ENCODE measurements around the gene TBC1D1. TPM values are rescaled to one million over a fixed set of nuclear protein-coding genes. Genes with fewer than 3 reads are reported as not detected.
"Not testable (repeated sequence)": the region's sequence is repeated elsewhere in the genome, so short reads cannot be mapped to it uniquely, and the experiment has no call there.

TBC1D1 gene
- total and polyA plus RNA-seq, 10 donors, result 49.3 to 142 (median 95.5) TPM

DNA sequence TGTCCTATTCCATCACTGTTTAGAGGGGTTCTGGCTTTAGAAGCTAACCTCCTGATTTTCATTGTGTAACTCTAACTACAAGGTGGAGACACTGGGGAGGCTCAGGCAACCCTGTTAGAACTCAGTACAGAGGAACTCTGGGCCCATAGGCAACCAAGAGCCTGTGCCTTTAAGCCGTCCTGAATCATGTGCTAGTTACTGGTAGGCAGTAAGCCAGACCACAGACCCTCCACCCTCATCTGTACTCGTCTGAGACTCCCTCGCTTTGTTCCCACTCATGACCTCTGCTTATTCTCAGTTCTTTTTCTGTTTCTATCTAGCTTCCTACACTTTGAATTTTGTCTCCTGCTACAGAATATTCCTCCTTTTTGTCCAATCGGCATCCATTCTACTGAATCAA is 31.4 kb downstream of the TBC1D1 start:
- intact Hi-C loops (cut with DNase I; ENCODE audit: low total_unique reads), result no loop called here
- no peak for TF ChIP-seq POLR2A (IDR thresholded peaks at IDR 0.05)
- 50 to 63% (median 57%) methylated on average over 4 of the region's 4 CpGs for WGBS, 5 donors
- Histone ChIP-seq H3K27me3 (replicated peaks in 1 of 7) (no peaks in the 10 kb centered on the region), H3K9me3 (peaks cover 0 to 7% (median 0%) of the 10 kb centered on the region in 8 donors), H3K36me3 (peaks cover 0 to 51% (median 0%) of the 10 kb centered on the region in 6 donors), H3K27ac (no peak overlapping the region), H3K4me3 (no peak overlapping the region), H3K4me1 (peaks cover 0 to 37% (median 0%) of the 10 kb centered on the region in 6 donors)
- no peak for DNase-seq

DNA sequence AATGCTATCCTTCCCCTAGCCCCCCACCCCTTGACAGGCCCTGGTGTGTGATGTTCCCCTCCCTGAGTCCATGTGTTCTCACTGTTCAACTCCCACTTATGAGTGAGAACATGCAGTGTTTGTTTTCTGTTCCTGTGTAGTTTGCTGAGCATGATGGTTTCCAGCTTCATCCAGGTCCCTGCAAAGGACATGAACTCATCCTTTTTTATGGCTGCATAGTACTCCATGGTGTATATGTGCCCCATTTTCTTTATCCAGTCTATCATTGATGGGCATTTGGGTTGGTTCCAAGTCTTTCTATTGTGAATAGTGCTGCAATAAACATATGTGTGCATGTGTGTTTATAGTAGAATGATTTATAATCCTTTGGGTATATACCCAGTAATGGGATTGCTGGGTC is 32.2 kb downstream of the TBC1D1 start:
- H3K27me3 ChIP-seq (replicated peaks in 1 of 7); H3K9me3 ChIP-seq; DNase-seq; H3K4me3 ChIP-seq; H3K27ac ChIP-seq; intact Hi-C loops (cut with DNase I; ENCODE audit: low total_unique reads): not testable (repeated sequence)
- H3K36me3 ChIP-seq, result peaks cover 0 to 51% (median 0%) of the 10 kb centered on the region in 6 donors
- peaks cover 0 to 40% (median 2%) of the 10 kb centered on the region in 6 donors for H3K4me1 ChIP-seq

DNA sequence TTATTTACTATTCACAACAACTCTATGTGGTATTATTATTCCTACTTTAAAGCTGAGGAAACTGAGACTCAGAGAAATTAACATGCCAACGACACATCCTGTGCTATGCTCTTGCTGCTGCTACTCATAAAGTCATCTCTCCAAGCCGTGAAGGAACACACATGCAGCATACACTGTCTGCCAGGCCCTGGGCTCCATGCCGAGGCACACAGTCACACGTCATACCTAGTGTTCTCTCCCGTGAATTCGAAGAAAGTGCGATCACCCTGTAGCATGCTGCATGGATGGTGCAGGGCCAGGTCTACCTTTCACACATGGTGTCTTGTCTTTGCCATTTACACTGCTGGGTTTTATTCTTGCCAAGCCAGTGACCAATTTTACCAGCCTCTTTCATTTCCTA is 34.1 kb downstream of the TBC1D1 start:
- Histone ChIP-seq H3K27me3 (replicated peaks in 1 of 7) (no peaks in the 10 kb centered on the region), H3K4me1 (peaks cover 0 to 40% (median 12%) of the 10 kb centered on the region in 6 donors), H3K9me3 (peaks cover 0 to 7% (median 0%) of the 10 kb centered on the region in 8 donors), H3K4me3 (no peak overlapping the region), H3K36me3 (peaks cover 0 to 53% (median under 1%) of the 10 kb centered on the region in 6 donors), H3K27ac (no peak overlapping the region)
- no peak for DNase-seq
- no peak for TF ChIP-seq POLR2A (IDR thresholded peaks at IDR 0.05)
- no peak for TF ChIP-seq POLR2AphosphoS5 (IDR thresholded peaks at IDR 0.05)
- TF ChIP-seq, protein P1, sequence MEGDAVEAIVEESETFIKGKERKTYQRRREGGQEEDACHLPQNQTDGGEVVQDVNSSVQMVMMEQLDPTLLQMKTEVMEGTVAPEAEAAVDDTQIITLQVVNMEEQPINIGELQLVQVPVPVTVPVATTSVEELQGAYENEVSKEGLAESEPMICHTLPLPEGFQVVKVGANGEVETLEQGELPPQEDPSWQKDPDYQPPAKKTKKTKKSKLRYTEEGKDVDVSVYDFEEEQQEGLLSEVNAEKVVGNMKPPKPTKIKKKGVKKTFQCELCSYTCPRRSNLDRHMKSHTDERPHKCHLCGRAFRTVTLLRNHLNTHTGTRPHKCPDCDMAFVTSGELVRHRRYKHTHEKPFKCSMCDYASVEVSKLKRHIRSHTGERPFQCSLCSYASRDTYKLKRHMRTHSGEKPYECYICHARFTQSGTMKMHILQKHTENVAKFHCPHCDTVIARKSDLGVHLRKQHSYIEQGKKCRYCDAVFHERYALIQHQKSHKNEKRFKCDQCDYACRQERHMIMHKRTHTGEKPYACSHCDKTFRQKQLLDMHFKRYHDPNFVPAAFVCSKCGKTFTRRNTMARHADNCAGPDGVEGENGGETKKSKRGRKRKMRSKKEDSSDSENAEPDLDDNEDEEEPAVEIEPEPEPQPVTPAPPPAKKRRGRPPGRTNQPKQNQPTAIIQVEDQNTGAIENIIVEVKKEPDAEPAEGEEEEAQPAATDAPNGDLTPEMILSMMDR (IDR thresholded peaks at IDR 0.05 in 8 of 11, conservative IDR thresholded peaks at IDR 0.05 in 3 of 11), result no peak
- intact Hi-C loops (cut with DNase I; ENCODE audit: low total_unique reads), result no loop called here
- 80 to 96% (median 82%) methylated on average over 7 of the region's 7 CpGs for WGBS, 5 donors

DNA sequence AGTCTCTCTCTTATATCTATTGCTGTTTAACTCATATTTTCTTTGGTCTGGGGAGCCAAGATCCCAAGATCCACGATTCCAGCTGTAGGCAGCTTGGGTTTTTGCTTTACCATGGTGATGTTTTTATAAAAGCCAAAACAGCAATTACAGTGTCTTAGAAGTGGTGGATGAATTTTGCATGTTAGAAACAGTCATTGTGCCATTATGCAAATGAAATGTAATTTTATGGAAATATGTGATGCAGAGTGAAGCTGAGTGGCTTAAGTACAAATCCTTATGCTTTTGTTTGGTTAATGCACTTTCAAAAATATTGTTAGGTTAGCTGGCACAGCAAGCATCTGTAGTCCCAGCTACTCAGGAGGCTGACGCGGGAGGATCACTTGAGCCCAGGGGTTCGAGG is 36.5 kb downstream of the TBC1D1 start:
- Histone ChIP-seq H3K27me3 (replicated peaks in 1 of 7) (no peaks in the 10 kb centered on the region), H3K4me1 (peaks cover 0 to 33% (median 12%) of the 10 kb centered on the region in 6 donors), H3K9me3 (peaks cover 0 to 7% (median 0%) of the 10 kb centered on the region in 8 donors), H3K27ac (no peak overlapping the region), H3K4me3 (no peak overlapping the region), H3K36me3 (peaks cover 0 to 64% (median 2%) of the 10 kb centered on the region in 6 donors)
- TF ChIP-seq, protein P1 (IDR thresholded peaks at IDR 0.05 in 8 of 11, conservative IDR thresholded peaks at IDR 0.05 in 3 of 11), result no peak
- TF ChIP-seq POLR2A (IDR thresholded peaks at IDR 0.05), result no peak
- TF ChIP-seq POLR2AphosphoS5 (IDR thresholded peaks at IDR 0.05), result no peak
- intact Hi-C loops (cut with DNase I; ENCODE audit: low total_unique reads), result no loop called here
- DNase-seq, result no peak
- 87 to 96% (median 95%) methylated on average over 4 of the region's 4 CpGs for WGBS, 5 donors

DNA sequence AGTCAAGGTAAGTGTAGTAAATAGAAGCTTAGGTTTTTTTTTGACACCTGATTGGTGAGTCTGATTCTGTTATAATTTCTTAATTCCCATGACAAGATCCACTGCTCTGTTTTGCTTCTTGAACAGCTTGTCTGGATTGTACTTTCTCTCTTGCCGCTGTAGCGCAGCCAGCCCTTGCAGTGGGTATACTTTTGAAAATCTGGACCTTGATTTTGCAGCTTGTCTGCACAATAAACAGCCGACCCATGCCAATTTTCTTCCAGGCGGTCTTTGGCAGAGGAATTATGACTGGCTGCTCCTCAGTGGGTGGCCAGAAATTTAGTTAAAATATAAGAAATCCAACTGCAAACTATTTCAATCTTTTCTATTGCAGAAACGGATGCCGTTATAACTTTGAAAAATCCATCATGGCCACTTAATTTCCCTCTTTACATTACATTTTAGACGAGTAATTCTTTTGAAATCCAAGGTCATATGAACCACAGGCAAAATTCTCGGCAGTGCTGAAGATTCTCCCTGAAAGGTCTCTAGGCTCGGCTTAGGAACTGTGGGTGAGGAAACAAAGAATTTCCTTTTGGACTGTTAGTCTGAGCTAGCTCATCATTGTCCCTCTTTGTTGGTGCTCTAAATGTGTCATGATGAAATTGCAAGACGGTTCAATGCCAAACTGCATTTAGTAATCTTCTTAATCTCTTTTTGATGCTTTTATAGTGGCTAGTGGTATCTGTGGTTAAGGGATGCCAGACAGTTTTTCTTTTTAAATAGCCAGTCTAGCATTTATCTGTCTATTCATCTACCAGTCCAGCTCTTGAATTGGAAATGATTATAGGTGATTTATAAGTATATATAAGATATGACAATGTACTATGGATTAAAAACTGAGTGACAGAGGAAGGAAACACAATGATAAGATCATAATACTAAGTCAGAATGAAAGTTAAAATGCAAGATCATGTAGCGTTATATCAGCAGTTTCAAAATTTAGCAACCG is 37.8 kb downstream of the TBC1D1 start:
- H3K4me3 ChIP-seq, result no peak overlapping the region
- 54 to 73% (median 60%) methylated on average over 11 to 12 of the region's 12 CpGs for WGBS, 5 donors
- H3K36me3 ChIP-seq, result peaks cover 0 to 57% (median 2%) of the 10 kb centered on the region in 6 donors
- intact Hi-C loops (cut with DNase I; ENCODE audit: low total_unique reads), result no loop called here
- peaks cover 0 to 33% (median 12%) of the 10 kb centered on the region in 6 donors for H3K4me1 ChIP-seq
- DNase-seq, result no peak
- H3K27me3 ChIP-seq (replicated peaks in 1 of 7), result no peaks in the 10 kb centered on the region
- H3K27ac ChIP-seq, result no peak overlapping the region
- no peak for TF ChIP-seq POLR2A (IDR thresholded peaks at IDR 0.05)
- TF ChIP-seq, protein P1 (IDR thresholded peaks at IDR 0.05 in 8 of 11, conservative IDR thresholded peaks at IDR 0.05 in 3 of 11), result no peak
- TF ChIP-seq POLR2AphosphoS5 (IDR thresholded peaks at IDR 0.05), result no peak
- no peaks in the 10 kb centered on the region for H3K9me3 ChIP-seq

Measured in spleen (tissue), 11 donors.